SJCRH30 (cell line): ENCODE data around the gene IRF7. TPM values are rescaled to one million over a fixed set of nuclear protein-coding genes. Genes with fewer than 3 reads are reported as not detected.
"Not testable (repeated sequence)": the region's sequence is repeated elsewhere in the genome, so short reads cannot be mapped to it uniquely, and the experiment has no call there.

Experiments used
- DNase-seq, 2 experiments: peaks; one replicate each; pipeline ENCODE4 v3.0.0-alpha.2; 2015 to 2020
- H3K27ac ChIP-seq: fragments of 250-450 bp; sonication (Bioruptor Pico); 2 replicates; pipeline ENCODE4 v1.5.1; 2020; ENCODE audit warnings: mild to moderate bottlenecking, moderate library complexity
- H3K27me3 ChIP-seq: fragments of 250-450 bp; sonication (Bioruptor Pico); 2 replicates; pipeline ENCODE4 v1.5.1; 2020; ENCODE audit warnings: mild to moderate bottlenecking, moderate library complexity
- H3K36me3 ChIP-seq: fragments of 250-450 bp; sonication (Bioruptor Pico); 2 replicates; pipeline ENCODE4 v1.5.1; 2020; ENCODE audit warnings: mild to moderate bottlenecking, moderate library complexity
- H3K4me1 ChIP-seq: fragments of 250-450 bp; sonication (Bioruptor Pico); 2 replicates; pipeline ENCODE4 v1.5.1; 2020; ENCODE audit warnings: mild to moderate bottlenecking, moderate library complexity
- H3K4me3 ChIP-seq: fragments of 250-450 bp; sonication (Bioruptor Pico); 2 replicates; pipeline ENCODE4 v1.5.1; 2020; ENCODE audit warnings: mild to moderate bottlenecking, moderate library complexity
- H3K9me3 ChIP-seq: fragments of 250-450 bp; sonication (Bioruptor Pico); replicated peaks from 2 replicates; pipeline ENCODE4 v1.5.1; 2020; ENCODE audit warnings: mild to moderate bottlenecking, moderate library complexity
- total RNA-seq: library from RNA; depleted of rRNA; stranded (reverse); fragments of >200 nt; shearing (Covaris generic); gene quantifications from 2 replicates; pipeline ENCODE4 v1.2.3, GENCODE V29; 2014

Gene IRF7
- total RNA-seq, 1 experiment from 2014 or later, result 5.8 TPM

- not testable (repeated sequence) for H3K27ac ChIP-seq, H3K36me3 ChIP-seq, H3K27me3 ChIP-seq, H3K4me1 ChIP-seq, DNase-seq, H3K4me3 ChIP-seq, H3K9me3 ChIP-seq
Measured at GRCh38 chr11:647672-648158, 32.0 kb upstream of the IRF7 start.

- H3K27ac ChIP-seq, result no peak overlapping the region
- no peaks in the 10 kb centered on the region for H3K9me3 ChIP-seq
- H3K4me1 ChIP-seq, result no peaks in the 10 kb centered on the region
- no peak overlapping the region for H3K4me3 ChIP-seq
- no peak for DNase-seq
- H3K36me3 ChIP-seq, result peaks cover 6% of the 10 kb centered on the region; the same call in 1 of the 2 replicates
- H3K27me3 ChIP-seq, result no peaks in the 10 kb centered on the region
Measured at GRCh38 chr11:646214-646613, 30.5 kb upstream of the IRF7 start.

- Histone ChIP-seq H3K27ac (no peak overlapping the region), H3K9me3 (no peaks in the 10 kb centered on the region), H3K36me3 (peaks cover 2% of the 10 kb centered on the region; the same call in 1 of the 2 replicates), H3K27me3 (no peaks in the 10 kb centered on the region), H3K4me1 (no peaks in the 10 kb centered on the region), H3K4me3 (no peak overlapping the region)
- DNase-seq, result no peak
Measured at GRCh38 chr11:645536-645935, 29.8 kb upstream of the IRF7 start.

- H3K4me3 ChIP-seq, result no peak overlapping the region
- DNase-seq, result no peak
- no peaks in the 10 kb centered on the region; the same call in 1 of the 2 replicates for H3K36me3 ChIP-seq
- H3K4me1 ChIP-seq, result no peaks in the 10 kb centered on the region
- no peaks in the 10 kb centered on the region for H3K9me3 ChIP-seq
- no peak overlapping the region for H3K27ac ChIP-seq
- no peaks in the 10 kb centered on the region for H3K27me3 ChIP-seq
Measured at GRCh38 chr11:643849-644738, 28.3 kb upstream of the IRF7 start.

GRCh38 chr11:643366-643765 lies 27.6 kb upstream of the IRF7 start:
- no peak for DNase-seq
- no peaks in the 10 kb centered on the region for H3K27me3 ChIP-seq
- no peaks in the 10 kb centered on the region; the same call in 1 of the 2 replicates for H3K36me3 ChIP-seq
- no peak overlapping the region for H3K4me3 ChIP-seq
- H3K9me3 ChIP-seq, result no peaks in the 10 kb centered on the region
- no peak overlapping the region for H3K27ac ChIP-seq
- no peaks in the 10 kb centered on the region for H3K4me1 ChIP-seq

- Histone ChIP-seq H3K4me3 (no peak overlapping the region), H3K27ac (no peak overlapping the region), H3K27me3 (no peaks in the 10 kb centered on the region)
Measured at GRCh38 chr11:641806-642370, 26.1 kb upstream of the IRF7 start.

GRCh38 chr11:640021-640706 lies 24.4 kb upstream of the IRF7 start:
- Histone ChIP-seq H3K27ac (no peak overlapping the region), H3K36me3 (no peaks in the 10 kb centered on the region; the same call in 1 of the 2 replicates), H3K4me1 (no peaks in the 10 kb centered on the region), H3K27me3 (no peaks in the 10 kb centered on the region), H3K9me3 (no peaks in the 10 kb centered on the region), H3K4me3 (no peak overlapping the region)
- no peak for DNase-seq

More at GRCh38 chr11:641806-642370, 26.1 kb upstream of the IRF7 start:
- Histone ChIP-seq H3K36me3 (no peaks in the 10 kb centered on the region; the same call in 1 of the 2 replicates), H3K9me3 (no peaks in the 10 kb centered on the region), H3K4me1 (no peaks in the 10 kb centered on the region)
- DNase-seq, result no peak

- Histone ChIP-seq H3K9me3 (no peaks in the 10 kb centered on the region), H3K4me3 (no peak overlapping the region), H3K4me1 (no peaks in the 10 kb centered on the region), H3K36me3 (no peaks in the 10 kb centered on the region; the same call in 1 of the 2 replicates), H3K27me3 (no peaks in the 10 kb centered on the region), H3K27ac (no peak overlapping the region)
- DNase-seq, result no peak
Measured at GRCh38 chr11:639332-639955, 23.7 kb upstream of the IRF7 start.

- Histone ChIP-seq H3K36me3 (no peaks in the 10 kb centered on the region; the same call in 1 of the 2 replicates), H3K27ac (no peak overlapping the region), H3K4me3 (no peak overlapping the region), H3K4me1 (no peaks in the 10 kb centered on the region), H3K27me3 (no peaks in the 10 kb centered on the region), H3K9me3 (no peaks in the 10 kb centered on the region)
- DNase-seq, result no peak
Measured at GRCh38 chr11:638631-639331, 23.0 kb upstream of the IRF7 start.

- Histone ChIP-seq H3K9me3 (no peaks in the 10 kb centered on the region), H3K27me3 (no peaks in the 10 kb centered on the region), H3K4me3 (no peak overlapping the region), H3K4me1 (peaks cover 3% of the 10 kb centered on the region), H3K27ac (no peak overlapping the region), H3K36me3 (no peaks in the 10 kb centered on the region)
- DNase-seq, result no peak
Measured at GRCh38 chr11:637593-638521, 22.1 kb upstream of the IRF7 start.

- Histone ChIP-seq H3K27ac (no peak overlapping the region), H3K4me1 (peaks cover 8% of the 10 kb centered on the region), H3K27me3 (no peaks in the 10 kb centered on the region), H3K4me3 (no peak overlapping the region), H3K9me3 (no peaks in the 10 kb centered on the region), H3K36me3 (no peaks in the 10 kb centered on the region)
- no peak for DNase-seq
Measured at GRCh38 chr11:637333-637592, 21.5 kb upstream of the IRF7 start.

GRCh38 chr11:636511-637332 lies 21.0 kb upstream of the IRF7 start, which contains the start of gene DRD4:
DRD4 (plus strand) TSS chr11:637269; CDS start chr11:637305, 36 bp downstream.
- Histone ChIP-seq H3K4me1 (peaks cover 8% of the 10 kb centered on the region), H3K9me3 (no peaks in the 10 kb centered on the region), H3K27ac (no peak within 1 kb of the TSS), H3K36me3 (no peaks in the 10 kb centered on the region), H3K4me3 (no peak within 1 kb of the TSS), H3K27me3 (no peaks in the 10 kb centered on the region)
- DNase-seq, result no peak
